GM12878 (cell line): Measurements from ENCODE around the gene SLC2A4RG. TPM values are rescaled to one million over a fixed set of nuclear protein-coding genes. Genes with fewer than 3 reads are reported as not detected.

ENCODE experiments used
- ATAC-seq: fragments of 200-7000 bp; cut with Tn5 transposase; 3 replicates; pipeline ENCODE4 v1.9.1; 2020; ENCODE audit warnings: mild to moderate bottlenecking, moderate library complexity
- BruUV-seq: library from RNA; stranded (reverse); fragments of 400-500 nt; replicated peaks from 2 replicates; lab custom pipeline; 2021; lab: Mats Ljungman, UMichigan
- CTCF ChIA-PET: fragments of 300-600 bp; sonication (Branson Sonifier 250); formaldehyde crosslinking; extraction: SDS; loops from one replicate; lab custom pipeline; 2021; ENCODE audit warnings: inconsistent platforms; lab: Yijun Ruan, JAX
- POLR2A ChIA-PET: fragments of 350-600 bp; formaldehyde crosslinking; extraction: SDS; loops from one replicate; lab custom pipeline; 2021; ENCODE audit warnings: inconsistent platforms; lab: Charles Lee
- RAD21 ChIA-PET: fragments of 300-600 bp; sonication (Branson Sonifier 250); formaldehyde crosslinking; loops from one replicate; lab custom pipeline; 2023; ENCODE audit warnings: antibody characterized with exemption; ENCODE audit not compliant: unreplicated experiment; lab: Charles Lee
- SMC1A ChIA-PET: fragments of 300-600 bp; sonication (Branson Sonifier 250); formaldehyde crosslinking; loops from one replicate; lab custom pipeline; 2023; ENCODE audit not compliant: unreplicated experiment, uncharacterized antibody; lab: Charles Lee
- DNase-seq: peaks from one replicate; pipeline ENCODE4 v3.0.0-alpha.2; 2011; ENCODE audit warnings: low read depth, low spot score
- FAIRE-seq: peaks from 3 replicates; lab custom pipeline; 2011; peaks lifted over from hg19 to GRCh38; lab: Jason Lieb, UNC
- H2AFZ ChIP-seq: 2 replicates; pipeline ENCODE4 v1.6.0; 2011; ENCODE audit warnings: low read depth, low read length, control low read depth; ENCODE audit not compliant: control insufficient read depth
- H3K27ac ChIP-seq: 2 replicates; pipeline ENCODE4 v1.5.1; 2011; ENCODE audit warnings: control low read depth; ENCODE audit not compliant: control insufficient read depth, insufficient read depth
- H3K27me3 ChIP-seq, 2 experiments: replicated peaks in 1 of 2; 2 replicates each; pipeline versions ENCODE4 v1.6.0 to v1.6.1; 2011; ENCODE audit warnings: low read length in 1 of 2; ENCODE audit not compliant: control insufficient read depth in 2 of 2, insufficient read depth in 2 of 2
- H3K36me3 ChIP-seq, 2 experiments: 2 replicates each; pipeline ENCODE4 v1.5.1; 2011; ENCODE audit warnings: low read length in 1 of 2; ENCODE audit not compliant: control insufficient read depth in 2 of 2, insufficient read depth in 2 of 2
- H3K4me1 ChIP-seq: 2 replicates; pipeline ENCODE4 v1.6.1; 2011; ENCODE audit warnings: mild to moderate bottlenecking, low read length, moderate library complexity, mixed read lengths; ENCODE audit not compliant: control insufficient read depth, insufficient read depth
- H3K4me2 ChIP-seq: 2 replicates; pipeline ENCODE4 v1.6.0; 2011; ENCODE audit warnings: control low read depth; ENCODE audit not compliant: control insufficient read depth, insufficient read depth
- H3K4me3 ChIP-seq: fragments of 200-600 bp; sonication (generic); 2 replicates; pipeline ENCODE4 v1.5.1; 2016
- H3K79me2 ChIP-seq: 2 replicates; pipeline ENCODE4 v1.6.0; 2011; ENCODE audit warnings: low read length; ENCODE audit not compliant: control insufficient read depth, insufficient read depth
- H3K9ac ChIP-seq: 2 replicates; pipeline ENCODE4 v1.8.0; 2011; ENCODE audit warnings: low read length, control low read depth, mixed read lengths; ENCODE audit not compliant: control insufficient read depth, insufficient read depth
- H3K9me3 ChIP-seq: replicated peaks from 3 replicates; pipeline ENCODE4 v1.5.1; 2011; ENCODE audit warnings: mild to moderate bottlenecking, low read length; ENCODE audit not compliant: control insufficient read depth, insufficient read depth
- H4K20me1 ChIP-seq: 2 replicates; pipeline ENCODE4 v1.6.0; 2011; ENCODE audit not compliant: control insufficient read depth, insufficient read depth
- ATF3 ChIP-seq: IDR thresholded peaks from 2 replicates; pipeline ENCODE4 v1.6.1; 2011; ENCODE audit warnings: low read depth, mild to moderate bottlenecking, low read length, moderate library complexity, borderline replicate concordance; ENCODE audit errors: extremely low read depth
- BHLHE40 ChIP-seq, 2 experiments: fragments of 450-650 bp in 1 of 2; IDR thresholded peaks; 2 replicates each; pipeline ENCODE4 v1.6.1; 2011 to 2017; ENCODE audit warnings: low read depth in 2 of 2, borderline replicate concordance in 1 of 2, improper control_type of control experiment in 1 of 2, low read length in 1 of 2, mild to moderate bottlenecking in 1 of 2
- BMI1 ChIP-seq: fragments of 450-650 bp; IDR thresholded peaks from 2 replicates; pipeline ENCODE4 v1.6.1; 2016; ENCODE audit warnings: mild to moderate bottlenecking, moderate library complexity, borderline replicate concordance
- CTCF ChIP-seq, 3 experiments: IDR thresholded peaks in 2 of 3; conservative IDR thresholded peaks in 1 of 3; 2 replicates each; pipeline ENCODE4 v1.5.1; 2011; ENCODE audit warnings: low read depth in 3 of 3, low read length in 3 of 3, mild to moderate bottlenecking in 3 of 3, control low read depth in 2 of 3, moderate library complexity in 2 of 3, inconsistent platforms in 1 of 3, mixed read lengths in 1 of 3; ENCODE audit not compliant: control insufficient read depth in 2 of 3, insufficient read depth in 1 of 3; ENCODE audit errors: extremely low read depth in 1 of 3
- EGR1 ChIP-seq, 2 experiments: IDR thresholded peaks; 1 replicate in 1 of 2; 2 replicates in 1 of 2; pipeline ENCODE4 v1.6.1; 2011 to 2012; ENCODE audit warnings: low read depth in 2 of 2, low read length in 2 of 2, borderline replicate concordance in 1 of 2, mild to moderate bottlenecking in 1 of 2, moderate library complexity in 1 of 2
- LARP7 ChIP-seq: fragments of 450-650 bp; IDR thresholded peaks from 2 replicates; pipeline ENCODE4 v1.6.1; 2017; ENCODE audit warnings: mild to moderate bottlenecking
- MTA2 ChIP-seq: fragments of 450-650 bp; IDR thresholded peaks from 2 replicates; pipeline ENCODE4 v1.6.1; 2016; ENCODE audit warnings: low read depth, mild to moderate bottlenecking, moderate library complexity
- RAD21 ChIP-seq: IDR thresholded peaks from 2 replicates; pipeline ENCODE4 v1.6.1; 2011; ENCODE audit warnings: mild to moderate bottlenecking, low read depth, low read length, moderate library complexity; ENCODE audit not compliant: insufficient read depth
- RELB ChIP-seq: fragments of 450-650 bp; IDR thresholded peaks from 2 replicates; pipeline ENCODE4 v1.6.1; 2017; ENCODE audit warnings: low read depth, mild to moderate bottlenecking, moderate library complexity
- RFX5 ChIP-seq: IDR thresholded peaks from 2 replicates; pipeline ENCODE4 v1.6.1; 2011; ENCODE audit warnings: low read depth, low read length, improper control_type of control experiment
- SIX5 ChIP-seq: IDR thresholded peaks from 2 replicates; pipeline ENCODE4 v1.6.1; 2011; ENCODE audit warnings: mild to moderate bottlenecking, low read depth, low read length, moderate library complexity; ENCODE audit not compliant: severe bottlenecking
- SMARCA5 ChIP-seq: fragments of 450-650 bp; IDR thresholded peaks from 2 replicates; pipeline ENCODE4 v1.6.1; 2017; ENCODE audit warnings: mild to moderate bottlenecking
- SP1 ChIP-seq: IDR thresholded peaks from one replicate; pipeline ENCODE4 v1.6.1; 2011; ENCODE audit warnings: low read depth, low read length
- YY1 ChIP-seq: IDR thresholded peaks from 2 replicates; pipeline ENCODE4 v1.6.1; 2011; ENCODE audit warnings: low read depth, mild to moderate bottlenecking, low read length
- ZBTB11 ChIP-seq: fragments of 450-650 bp; formaldehyde crosslinking; IDR thresholded peaks from 2 replicates; pipeline ENCODE4 v1.5.0; 2022; ENCODE audit warnings: mild to moderate bottlenecking, missing genetic modification characterization
- WGBS: methylation state at CpG from one replicate; pipeline ENCODE4 v1.1.6; 2016; ENCODE audit warnings: low lambda C conversion rate; ENCODE audit not compliant: insufficient replicate concordance, insufficient coverage; ENCODE audit errors: missing lambda C conversion rate; 5-methylcytosine and 5-hydroxymethylcytosine counted together
- in situ Hi-C: fragments of 300-500 bp; cut with MboI; formaldehyde crosslinking; loops from 9 replicates; pipeline ENCODE4 v1.14.3; 2018; ENCODE audit warnings: mixed read lengths
- intact Hi-C: fragments of 100-400 bp; cut with micrococcal nuclease; formaldehyde crosslinking; loops from one replicate; pipeline ENCODE4 v1.14.2; 2022; ENCODE audit not compliant: unreplicated experiment
- polyA plus RNA-seq, 11 experiments: library from polyadenylated mRNA; depleted of rRNA in 4 of 11; unstranded in 6 of 11; stranded (reverse) in 5 of 11; fragments of >200 nt; fragmentation: Nextera tagmentation in 4 of 11; fragmentation: Illumina TruSeq in 1 of 11; extraction: Ambion mirVana in 4 of 11; extraction: Trizol in 1 of 11; gene quantifications; 1 replicate in 1 of 11; 2 replicates in 10 of 11; pipeline versions ENCODE4 v1.2.1 to v1.2.3, GENCODE V29; 2011 to 2016; ENCODE audit warnings: inconsistent platforms in 2 of 11, missing spikeins in 2 of 11, low read depth in 1 of 11
- total RNA-seq, 4 experiments: library from RNA; depleted of rRNA in 3 of 4; stranded (reverse); fragments of >200 nt in 3 of 4; fragmentation: Illumina TruSeq in 1 of 4; extraction: Trizol in 1 of 4; gene quantifications; 2 replicates each; pipeline versions ENCODE4 v1.2.1 to v1.2.3, GENCODE V29; 2013 to 2021

SLC2A4RG gene
- total and polyA plus RNA-seq, 10 of the 15 experiments (the other 5 are each of a cell fraction or from before 2014, with no cell fraction given) = 0.34 to 65.9 (median 13.3) TPM

GRCh38 chr20:63782051-63782471 lies 42.5 kb downstream of the SLC2A4RG start:
- FAIRE-seq (no peak), DNase-seq (peak; percentile 34), ATAC-seq (peak; percentile 95)
- ChIA-PET POLR2A (interaction anchor here (0.6 kb wide), 2 partner anchors 12 to 34 kb away, joined by 3 read pairs; no protein-coding TSS in a partner anchor), SMC1A (no interaction called here), RAD21 (no interaction called here), CTCF (no interaction called here)
- Histone ChIP-seq H3K9me3 (peaks cover 6% of the 10 kb centered on the region; the same call in 1 of the 3 replicates), H3K9ac (no peak overlapping the region), H4K20me1 (no peaks in the 10 kb centered on the region), H3K27me3 (no peaks in the 10 kb centered on the region), H3K4me3 (no peak overlapping the region), H3K79me2 (no peaks in the 10 kb centered on the region), H3K36me3 (no peaks in the 10 kb centered on the region), H3K27ac (no peak overlapping the region), H3K4me2 (peak overlapping the region; percentile 3; the same call in 1 of the 2 replicates), H2AFZ (no peak overlapping the region), H3K4me1 (peaks cover 8% of the 10 kb centered on the region)
- intact Hi-C loops = no loop called here
- no TSS peak for BruUV-seq
- 3% methylated on average over 14 of the region's 18 CpGs for WGBS
- in situ Hi-C loops = no loop called here
- TF ChIP-seq LARP7 = no peak
- TF ChIP-seq MTA2 = no peak
- peak; percentile 16 to 30 (median 21); a peak in 3 of 6 replicates for TF ChIP-seq CTCF (IDR thresholded peaks at IDR 0.05 in 2 of 3, conservative IDR thresholded peaks at IDR 0.05 in 1 of 3; ENCODE audit: control insufficient read depth in 2 of 3, extremely low read depth in 1 of 3, insufficient read depth in 1 of 3, low read depth in 3 of 3, low read length in 3 of 3)
- no peak for TF ChIP-seq BMI1
- TF ChIP-seq ZBTB11 (CRISPR knock-in tag) = no peak
- no peak for TF ChIP-seq ATF3
- no peak for TF ChIP-seq EGR1 (IDR thresholded peaks at IDR 0.05; ENCODE audit: borderline replicate concordance in 1 of 2, low read depth in 2 of 2, low read length in 2 of 2)
- no peak for TF ChIP-seq SMARCA5
- TF ChIP-seq RAD21 = peak; percentile 27; the same call in 1 of the 2 replicates
- no peak for TF ChIP-seq BHLHE40 (IDR thresholded peaks at IDR 0.05; ENCODE audit: borderline replicate concordance in 1 of 2, low read depth in 2 of 2, low read length in 1 of 2)
- TF ChIP-seq YY1 = no peak
- TF ChIP-seq RELB = no peak
- TF ChIP-seq RFX5 = no peak
- TF ChIP-seq SIX5 = no peak
- TF ChIP-seq SP1 = no peak
